Activated CD8-positive, alpha-beta T cell treated with anti-CD3 and anti-CD28 coated beads, Interleukin-2, amount 10 ng/mL, durations not matched to agents 7 days and 5 days (primary cell): ENCODE data around the gene SNN. TPM values are rescaled to one million over a fixed set of nuclear protein-coding genes. Genes with fewer than 3 reads are reported as not detected.

Experiments
- ATAC-seq: fragments of 150-1000 bp; cut with Tn5 transposase; one replicate; pipeline ENCODE4 v1.10.0; 2021; ENCODE audit warnings: moderate library complexity
- CTCF ChIA-PET: fragments of 350-600 bp; sonication (Branson Sonifier 250); formaldehyde crosslinking; loops from one replicate; lab custom pipeline; 2021; ENCODE audit warnings: antibody characterized with exemption; lab: Charles Lee
- POLR2A ChIA-PET: fragments of 350-600 bp; sonication (Branson Sonifier 250); formaldehyde crosslinking; loops from one replicate; lab custom pipeline; 2021; ENCODE audit warnings: antibody characterized with exemption; lab: Charles Lee
- DNase-seq: peaks from one replicate; pipeline ENCODE4 v3.0.0-alpha.2; 2020
- H3K27ac Mint-ChIP-seq: one replicate; pipeline ENCODE4 v1.8.0; 2021; ENCODE audit warnings: mild to moderate bottlenecking, mixed read lengths
- H3K27me3 Mint-ChIP-seq: one replicate; pipeline ENCODE4 v1.8.0; 2021; ENCODE audit warnings: low read depth, mixed read lengths
- H3K36me3 Mint-ChIP-seq: one replicate; pipeline ENCODE4 v1.8.0; 2021; ENCODE audit warnings: low read depth, mixed read lengths
- H3K4me1 Mint-ChIP-seq: one replicate; pipeline ENCODE4 v1.8.0; 2021; ENCODE audit warnings: low read depth, mixed read lengths
- H3K4me3 Mint-ChIP-seq: one replicate; pipeline ENCODE4 v1.8.0; 2021; ENCODE audit warnings: mild to moderate bottlenecking, mixed read lengths
- H3K9me3 Mint-ChIP-seq: one replicate; pipeline ENCODE4 v1.8.0; 2022; ENCODE audit warnings: mixed read lengths; ENCODE audit not compliant: insufficient read depth
- total RNA-seq, 2 experiments: library from RNA; stranded (reverse); gene quantifications; one replicate each; pipeline ENCODE4 v1.2.3, GENCODE V29; 2021

The SNN gene
- total RNA-seq, 2 experiments from 2014 or later, result 27.3 to 28.9 TPM

GRCh38 chr16:11655655-11656054 is 12.6 kb upstream of the SNN start:
- H3K4me3 Mint-ChIP-seq, result no peak overlapping the region
- no peak overlapping the region for H3K27ac Mint-ChIP-seq
- H3K36me3 Mint-ChIP-seq, result no peaks in the 10 kb centered on the region
- H3K4me1 Mint-ChIP-seq, result peaks cover 21% of the 10 kb centered on the region
- ATAC-seq (no peak), DNase-seq (no peak)
- POLR2A ChIA-PET, result interaction anchor here (0.6 kb wide), 1 partner anchor 9 kb away, joined by 3 read pairs; no protein-coding TSS in a partner anchor
- CTCF ChIA-PET, result interaction anchor here (1.1 to 1.4 kb wide), 3 partner anchors 53 to 124 kb away, joined by 3 to 4 read pairs (median 3); no protein-coding TSS in a partner anchor
- peaks cover 14% of the 10 kb centered on the region for H3K27me3 Mint-ChIP-seq
- H3K9me3 Mint-ChIP-seq, result no peaks in the 10 kb centered on the region

- no peak for ATAC-seq
Measured at GRCh38 chr16:11657556-11657955, 10.7 kb upstream of the SNN start.

GRCh38 chr16:11658896-11659708 is 9.2 kb upstream of the SNN start:
- H3K4me3 Mint-ChIP-seq, result no peak overlapping the region
- ChIA-PET CTCF (interaction anchor here (1.4 to 2.8 kb wide), 3 partner anchors 18 to 696 kb away, joined by 3 to 11 read pairs (median 7); no protein-coding TSS in a partner anchor), POLR2A (no interaction called here)
- H3K27ac Mint-ChIP-seq, result no peak overlapping the region
- ATAC-seq (no peak), DNase-seq (no peak)
- H3K4me1 Mint-ChIP-seq, result peaks cover 24% of the 10 kb centered on the region
- H3K9me3 Mint-ChIP-seq, result no peaks in the 10 kb centered on the region
- no peaks in the 10 kb centered on the region for H3K36me3 Mint-ChIP-seq
- peaks cover 4% of the 10 kb centered on the region for H3K27me3 Mint-ChIP-seq

More at GRCh38 chr16:11657556-11657955, 10.7 kb upstream of the SNN start:
- Mint-ChIP-seq H3K27ac (no peak overlapping the region), H3K27me3 (peaks cover 11% of the 10 kb centered on the region), H3K36me3 (no peaks in the 10 kb centered on the region), H3K4me3 (no peak overlapping the region), H3K4me1 (peaks cover 21% of the 10 kb centered on the region), H3K9me3 (no peaks in the 10 kb centered on the region)
- CTCF ChIA-PET, result no interaction called here
- DNase-seq, result no peak
- POLR2A ChIA-PET, result no interaction called here

GRCh38 chr16:11660565-11660964 is 7.7 kb upstream of the SNN start:
- Mint-ChIP-seq H3K36me3 (no peaks in the 10 kb centered on the region), H3K27ac (no peak overlapping the region), H3K4me1 (peaks cover 26% of the 10 kb centered on the region), H3K27me3 (peaks cover 4% of the 10 kb centered on the region), H3K4me3 (no peak overlapping the region), H3K9me3 (no peaks in the 10 kb centered on the region)
- ATAC-seq, result no peak
- DNase-seq, result no peak
- ChIA-PET CTCF (interaction anchor here (2.2 to 2.8 kb wide), 2 partner anchors 19 to 128 kb away, joined by 7 to 11 read pairs; no protein-coding TSS in a partner anchor), POLR2A (interaction anchor here (1.2 kb wide), 1 partner anchor 8 kb away, joined by 4 read pairs; the partner anchor contains the start of gene SNN)

- no peak for DNase-seq
- ATAC-seq, result no peak
- Mint-ChIP-seq H3K36me3 (no peaks in the 10 kb centered on the region), H3K27ac (no peak overlapping the region), H3K9me3 (no peaks in the 10 kb centered on the region), H3K4me1 (peaks cover 39% of the 10 kb centered on the region), H3K27me3 (peaks cover 2% of the 10 kb centered on the region), H3K4me3 (no peak overlapping the region)
- POLR2A ChIA-PET, result no interaction called here
- CTCF ChIA-PET, result no interaction called here
Measured at GRCh38 chr16:11662582-11662981, 5.7 kb upstream of the SNN start.

GRCh38 chr16:11665071-11665491 is 3.2 kb upstream of the SNN start:
- Mint-ChIP-seq H3K4me1 (peaks cover 49% of the 10 kb centered on the region), H3K27ac (peak overlapping the region; percentile 80), H3K9me3 (no peaks in the 10 kb centered on the region), H3K4me3 (peak overlapping the region; percentile 62), H3K36me3 (no peaks in the 10 kb centered on the region), H3K27me3 (no peaks in the 10 kb centered on the region)
- ATAC-seq (no peak), DNase-seq (peak; percentile 64)
- ChIA-PET CTCF (interaction anchor here (0.9 to 2.6 kb wide), 6 partner anchors 16 to 133 kb away, joined by 3 to 12 read pairs (median 4); no protein-coding TSS in a partner anchor), POLR2A (no interaction called here)

- Mint-ChIP-seq H3K36me3 (peaks cover 4% of the 10 kb centered on the region), H3K4me1 (peaks cover 62% of the 10 kb centered on the region), H3K4me3 (peak overlapping the region; percentile 58), H3K27me3 (no peaks in the 10 kb centered on the region), H3K9me3 (no peaks in the 10 kb centered on the region), H3K27ac (peak overlapping the region; percentile 68)
- POLR2A ChIA-PET, result interaction anchor here (1.4 kb wide), 1 partner anchor 11 kb away, joined by 3 read pairs; no protein-coding TSS in a partner anchor
- ATAC-seq (no peak), DNase-seq (no peak)
- CTCF ChIA-PET, result interaction anchor here (1.0 to 2.6 kb wide), 7 partner anchors 17 to 135 kb away, joined by 3 to 12 read pairs (median 4); partner anchors contain the start of gene ZC3H7A
Measured at GRCh38 chr16:11666103-11667055, 1.9 kb upstream of the SNN start.

GRCh38 chr16:11667221-11667823 is 933 bp upstream of the SNN start:
- CTCF ChIA-PET, result interaction anchor here (1.1 to 1.4 kb wide), 3 partner anchors 47 to 135 kb away, joined by 3 to 5 read pairs (median 3); partner anchors contain the start of gene ZC3H7A
- H3K4me1 Mint-ChIP-seq, result peaks cover 71% of the 10 kb centered on the region
- no peaks in the 10 kb centered on the region for H3K27me3 Mint-ChIP-seq
- no peak overlapping the region for H3K27ac Mint-ChIP-seq
- POLR2A ChIA-PET, result interaction anchor here (0.5 to 1.4 kb wide), 2 partner anchors 10 to 44 kb away, joined by 3 read pairs; no protein-coding TSS in a partner anchor
- ATAC-seq (no peak), DNase-seq (no peak)
- H3K36me3 Mint-ChIP-seq, result peaks cover 4% of the 10 kb centered on the region
- peak overlapping the region; percentile 58 for H3K4me3 Mint-ChIP-seq
- H3K9me3 Mint-ChIP-seq, result no peaks in the 10 kb centered on the region

GRCh38 chr16:11668623-11669379 is 546 bp downstream of the SNN start:
- CTCF ChIA-PET, result interaction anchor here (0.7 to 1.4 kb wide), 5 partner anchors 10 to 128 kb away, joined by 3 read pairs; partner anchors contain the start of gene ZC3H7A
- DNase-seq (no peak), ATAC-seq (no peak)
- H3K36me3 Mint-ChIP-seq, result peaks cover 4% of the 10 kb centered on the region
- H3K4me3 Mint-ChIP-seq, result peak overlapping the region; percentile 84
- no peaks in the 10 kb centered on the region for H3K27me3 Mint-ChIP-seq
- no peak overlapping the region for H3K27ac Mint-ChIP-seq
- POLR2A ChIA-PET, result interaction anchor here (1.6 to 2.0 kb wide), 2 partner anchors 8 to 82 kb away, joined by 4 to 11 read pairs; partner anchors contain the start of gene LITAF
- no peaks in the 10 kb centered on the region for H3K9me3 Mint-ChIP-seq
- peaks cover 79% of the 10 kb centered on the region for H3K4me1 Mint-ChIP-seq
